BE2C (cell line): ENCODE results near the gene SIGLEC8.

Experiments
- DNase-seq: peaks from one replicate; pipeline ENCODE4 v3.0.0-alpha.2; 2020
- H3K27me3 ChIP-seq: fragments of 250-450 bp; sonication (Bioruptor Pico); 2 replicates; pipeline ENCODE4 v1.5.1; 2020; ENCODE audit warnings: mild to moderate bottlenecking
- H3K36me3 ChIP-seq: fragments of 250-450 bp; sonication (Bioruptor Pico); 2 replicates; pipeline ENCODE4 v1.5.1; 2020; ENCODE audit warnings: mild to moderate bottlenecking
- H3K4me1 ChIP-seq: fragments of 250-450 bp; sonication (Bioruptor Pico); 2 replicates; pipeline ENCODE4 v1.5.1; 2020
- H3K4me3 ChIP-seq: 2 replicates; pipeline ENCODE4 v1.5.1; 2011; ENCODE audit warnings: low read depth, low read length
- H3K9me3 ChIP-seq: fragments of 250-450 bp; sonication (Bioruptor Pico); 2 replicates; pipeline ENCODE4 v1.5.1; 2020
- CTCF ChIP-seq: IDR thresholded peaks from 2 replicates; pipeline ENCODE4 v1.5.1; 2012; ENCODE audit warnings: mild to moderate bottlenecking, low read depth, low read length

The SIGLEC8 gene

GRCh38 chr19:51489113-51489512, 30.9 kb upstream of the SIGLEC8 start:
- no peaks in the 10 kb centered on the region; the same call in 1 of the 2 replicates for H3K27me3 ChIP-seq
- no peak overlapping the region for H3K4me3 ChIP-seq
- no peaks in the 10 kb centered on the region for H3K9me3 ChIP-seq
- no peak for DNase-seq
- TF ChIP-seq CTCF = no peak
- H3K36me3 ChIP-seq = no peaks in the 10 kb centered on the region
- H3K4me1 ChIP-seq = no peaks in the 10 kb centered on the region

- Histone ChIP-seq H3K4me3 (no peak overlapping the region), H3K27me3 (no peaks in the 10 kb centered on the region; the same call in 1 of the 2 replicates), H3K36me3 (no peaks in the 10 kb centered on the region), H3K9me3 (no peaks in the 10 kb centered on the region), H3K4me1 (no peaks in the 10 kb centered on the region)
- TF ChIP-seq CTCF = no peak
- DNase-seq = no peak
Measured at GRCh38 chr19:51488491-51488890, 30.2 kb upstream of the SIGLEC8 start.

DNA sequence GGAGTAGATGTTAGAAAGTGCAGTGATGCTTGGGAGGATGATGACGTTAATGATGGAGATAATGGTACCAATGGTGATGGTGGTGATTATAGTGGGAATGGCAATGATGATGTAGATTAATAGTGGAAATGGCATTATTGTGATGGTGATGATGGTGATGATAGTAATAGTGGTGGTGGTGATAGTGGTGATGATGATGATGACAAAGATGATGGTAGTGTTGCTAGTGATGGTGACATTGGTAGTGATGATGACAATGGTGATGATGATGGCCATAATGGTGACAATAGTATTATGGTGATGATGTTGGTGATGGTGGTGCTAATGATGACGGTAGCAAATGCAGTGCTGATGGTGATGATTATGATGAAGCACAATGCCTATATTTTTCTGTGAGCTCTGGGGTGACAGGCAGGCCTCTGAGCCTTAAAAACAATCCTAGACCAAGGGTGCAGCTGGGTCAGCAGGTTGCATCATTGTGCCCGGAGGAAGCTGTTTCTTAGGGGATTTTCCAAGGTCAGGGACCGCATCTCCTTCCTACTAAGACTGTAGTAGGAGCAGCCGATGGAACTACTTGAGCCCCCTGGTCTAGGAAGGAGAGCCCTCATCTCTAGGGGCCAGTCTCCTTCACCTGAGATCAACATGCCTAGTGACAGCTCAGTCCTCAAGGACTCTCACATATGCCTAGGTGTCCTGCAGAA, 27.9 kb upstream of the SIGLEC8 start:
- H3K36me3 ChIP-seq = no peaks in the 10 kb centered on the region
- DNase-seq = no peak
- no peak overlapping the region for H3K4me3 ChIP-seq
- no peaks in the 10 kb centered on the region for H3K9me3 ChIP-seq
- no peaks in the 10 kb centered on the region; the same call in 1 of the 2 replicates for H3K27me3 ChIP-seq
- no peaks in the 10 kb centered on the region for H3K4me1 ChIP-seq
- TF ChIP-seq CTCF = no peak

- H3K27me3 ChIP-seq = no peaks in the 10 kb centered on the region
- no peak for DNase-seq
Measured at GRCh38 chr19:51480590-51480989, 22.3 kb upstream of the SIGLEC8 start.

GRCh38 chr19:51479531-51480331, 21.5 kb upstream of the SIGLEC8 start:
- Histone ChIP-seq H3K4me3 (no peak overlapping the region), H3K27me3 (no peaks in the 10 kb centered on the region), H3K9me3 (no peaks in the 10 kb centered on the region), H3K4me1 (no peaks in the 10 kb centered on the region), H3K36me3 (no peaks in the 10 kb centered on the region)
- no peak for TF ChIP-seq CTCF
- no peak for DNase-seq

More at GRCh38 chr19:51480590-51480989, 22.3 kb upstream of the SIGLEC8 start:
- no peak for TF ChIP-seq CTCF
- no peak overlapping the region for H3K4me3 ChIP-seq
- no peaks in the 10 kb centered on the region for H3K9me3 ChIP-seq
- H3K36me3 ChIP-seq = no peaks in the 10 kb centered on the region
- H3K4me1 ChIP-seq = no peaks in the 10 kb centered on the region
